Stimulated activated CD4-positive, alpha-beta T cell treated with anti-CD3 and anti-CD28 coated beads, Interleukin-12 subunit alpha, Interleukin-12 subunit beta, amount 100 ng/mL, for 4 hours (primary cell): ENCODE results near the gene ERO1A.

Experiments used
- DNase-seq: peaks from one replicate; pipeline ENCODE4 v3.0.0-alpha.2; 2020

ERO1A gene

DNA sequence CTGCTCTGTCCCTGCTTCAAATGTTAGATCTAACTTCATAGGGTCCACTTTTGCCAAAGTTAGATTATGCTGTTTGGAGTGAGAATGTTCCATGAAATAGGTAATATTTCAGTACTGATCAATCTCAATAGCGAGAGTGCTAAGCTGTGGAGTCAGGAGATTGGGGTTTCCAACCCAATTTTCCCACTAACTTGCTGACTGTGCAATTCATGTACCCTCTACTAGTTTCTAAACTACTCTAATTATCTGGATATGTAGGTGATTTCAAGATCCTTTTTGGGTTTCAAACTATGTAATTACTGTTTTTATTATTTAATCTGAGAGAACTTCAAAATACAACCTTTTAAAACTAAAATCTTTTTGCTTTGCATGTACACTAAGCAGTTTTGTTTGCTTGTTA is 96.8 kb downstream of the ERO1A start:
- no peak for DNase-seq

DNA sequence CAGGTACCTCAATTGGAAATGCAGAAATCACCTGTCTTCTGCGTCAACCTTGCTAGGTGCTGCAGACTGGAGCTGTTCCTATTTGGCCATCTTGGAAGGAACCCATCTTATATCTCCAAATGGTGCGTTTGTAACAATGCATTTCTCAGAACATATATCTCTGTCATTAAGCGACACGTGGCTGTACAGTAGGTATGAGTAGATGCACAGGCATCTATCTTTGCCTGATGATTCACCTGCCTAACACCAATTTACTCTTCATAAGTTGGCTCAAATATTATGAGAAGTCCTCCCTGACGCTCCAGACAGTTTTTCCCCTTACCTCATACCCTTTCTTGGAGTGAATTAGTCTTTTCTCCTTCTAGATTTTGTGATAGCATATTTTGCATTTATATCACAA is 98.5 kb downstream of the ERO1A start:
- no peak for DNase-seq

GRCh38 chr14:52596320-52596719 is 99.0 kb downstream of the ERO1A start:
- DNase-seq: no peak

DNA sequence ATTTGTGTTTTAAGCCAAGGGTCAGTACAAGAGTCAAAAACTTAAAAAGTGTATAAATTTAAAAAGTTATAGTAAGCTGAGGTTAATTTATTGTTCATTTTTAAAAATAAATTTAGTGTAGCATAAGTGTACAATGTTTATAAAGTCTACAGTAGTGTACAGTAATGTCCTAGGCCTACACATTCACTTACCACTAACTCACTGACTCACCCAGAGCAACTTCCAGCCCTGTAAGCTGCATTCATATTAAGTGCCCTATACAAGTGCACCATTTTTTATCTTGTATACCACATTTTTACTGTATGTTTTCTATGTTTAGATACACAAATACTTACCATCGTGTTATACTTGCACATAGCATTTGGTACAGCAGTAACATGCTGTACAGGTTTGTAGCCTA is 105.0 kb downstream of the ERO1A start:
- DNase-seq: no peak
